Motor neuron (in vitro differentiated cells): ENCODE measurements around the gene CTRL. TPM values are rescaled to one million over a fixed set of nuclear protein-coding genes. Genes with fewer than 3 reads are reported as not detected.
A peak's percentile ranks its signal among the peaks of the same experiment; 100 is the strongest.

Source experiments
- ATAC-seq, 8 experiments: fragments of 200-7000 bp; cut with Tn5 transposase; replicated peaks in 6 of 8; 2 replicates each; pipeline ENCODE4 v1.8.0; 2021; ENCODE audit warnings: mild to moderate bottlenecking in 8 of 8, moderate library complexity in 8 of 8
- H3K27ac ChIP-seq, 2 donors: fragments of 250-450 bp; sonication (Bioruptor Pico); 2 replicates each; pipeline ENCODE4 v1.9.0; 2021; ENCODE audit warnings: antibody characterized with exemption in 2 of 2, mild to moderate bottlenecking in 2 of 2, moderate library complexity in 1 of 2
- H3K4me1 ChIP-seq, 2 donors: fragments of 250-450 bp; sonication (Bioruptor Pico); replicated peaks in 1 of 2; 2 replicates each; pipeline ENCODE4 v1.6.1; 2021; ENCODE audit warnings: antibody characterized with exemption in 2 of 2, mild to moderate bottlenecking in 2 of 2, moderate library complexity in 1 of 2
- H3K4me3 ChIP-seq, 5 donors: fragments of 250-450 bp; sonication (Bioruptor Pico); 2 replicates each; pipeline ENCODE4 v1.9.0; 2021; ENCODE audit warnings: antibody characterized with exemption in 5 of 5, mild to moderate bottlenecking in 5 of 5, moderate library complexity in 4 of 5
- WGBS, 10 experiments: fragments of 450-650 bp; shearing (Covaris generic); methylation state at CpG; one replicate each; pipeline ENCODE4 v1.0.0; 2022; 5-methylcytosine and 5-hydroxymethylcytosine counted together
- in situ Hi-C, 9 experiments: fragments of 400-800 bp; cut with MboI; loops; one replicate each; pipeline ENCODE4 v1.15.0; 2021; ENCODE audit warnings: low sequenced_read_pairs in 9 of 9, low pct_unique_long_range_greater_than_20kb in 2 of 9; ENCODE audit not compliant: unreplicated experiment in 9 of 9
- total RNA-seq, 8 experiments: library from RNA; unstranded; fragments of 300-600 nt; gene quantifications; 2 replicates each; pipeline versions ENCODE4 v1.2.3 to v1.2.4, GENCODE V29; 2022

CTRL gene
- total RNA-seq, 8 experiments from 2014 or later = 0.66 to 3.7 (median 2.3) TPM

DNA sequence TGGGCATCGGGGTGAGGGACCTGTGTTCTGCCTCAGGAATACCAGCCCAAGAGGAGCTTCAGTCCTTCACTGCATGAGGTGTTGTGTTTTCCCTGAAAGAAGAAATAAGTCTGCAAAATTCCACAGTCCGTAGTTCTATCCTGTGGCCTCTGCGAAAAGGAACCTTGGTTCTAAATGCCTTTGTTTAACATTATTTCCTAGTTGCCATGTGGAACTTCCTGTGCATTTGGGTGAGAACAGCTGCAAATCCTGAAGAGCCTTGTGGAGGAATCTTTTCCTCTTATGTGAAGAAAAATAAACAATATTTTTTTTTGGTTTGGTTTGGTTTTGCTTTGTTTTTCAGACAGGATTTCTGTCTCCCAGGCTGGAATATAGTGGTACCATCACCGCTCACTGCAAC is 28.8 kb downstream of the CTRL start:
- 89 to 100% (median 96%) methylated on average over 2 to 4 of the region's 4 CpGs; no CpG with 5 or more reads in 3 of the 10 experiments for WGBS, 10 experiments
- Histone ChIP-seq H3K27ac (no peak overlapping the region), H3K4me3 (no peak overlapping the region), H3K4me1 (no peaks in the 10 kb centered on the region)
- in situ Hi-C loops = no loop called here
- no peak for ATAC-seq

DNA sequence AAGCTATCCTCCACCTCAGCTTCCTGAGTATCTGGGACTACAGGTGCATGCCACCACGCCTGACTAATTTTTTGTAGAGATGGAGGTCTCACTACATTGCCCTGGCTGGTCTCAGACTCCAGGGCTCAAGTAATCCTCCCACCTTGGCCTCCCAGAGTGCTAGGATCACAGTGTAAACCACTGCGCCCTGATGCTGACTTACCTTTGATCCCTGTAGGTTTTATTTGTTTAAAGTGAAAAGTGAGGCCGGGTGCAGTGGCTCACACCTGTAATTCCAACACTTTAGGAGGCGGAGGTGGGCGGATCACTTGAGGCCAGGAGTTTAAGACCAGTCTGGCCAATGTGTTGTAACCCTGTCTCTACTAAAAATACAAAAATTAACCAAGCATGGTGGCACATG is 29.9 kb downstream of the CTRL start:
- no peak overlapping the region for H3K4me3 ChIP-seq
- in situ Hi-C loops = no loop called here
- 82 to 100% (median 98%) methylated on average over 1 to 4 of the region's 5 CpGs; no CpG with 5 or more reads in 2 of the 10 experiments for WGBS, 10 experiments
- peaks cover 0 to 2% of the 10 kb centered on the region in 2 donors for H3K4me1 ChIP-seq
- H3K27ac ChIP-seq = no peak overlapping the region
- ATAC-seq = no peak

DNA sequence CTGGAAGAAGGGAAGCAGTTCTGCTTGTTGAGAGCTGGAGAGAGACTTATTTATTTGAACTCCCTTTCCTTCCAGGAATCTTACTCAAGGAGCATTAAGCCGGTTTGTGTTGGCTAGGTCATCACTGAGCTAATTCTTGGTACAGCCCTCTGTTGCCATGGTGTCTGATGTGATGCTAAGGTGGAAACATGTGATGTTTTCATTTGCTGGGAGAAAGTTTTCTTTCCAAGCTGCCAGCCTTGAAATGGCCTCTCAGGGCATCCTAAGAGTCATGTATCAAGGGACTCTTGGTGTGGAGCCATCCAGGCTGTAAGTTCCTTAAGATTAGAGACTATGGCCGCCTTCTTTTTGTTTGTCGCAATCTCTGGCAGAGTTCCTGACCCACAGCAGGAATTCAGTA is 34.4 kb downstream of the CTRL start:
- in situ Hi-C loops = no loop called here
- Histone ChIP-seq H3K27ac (no peak overlapping the region), H3K4me1 (peaks cover 10 to 11% of the 10 kb centered on the region in 2 donors), H3K4me3 (no peak overlapping the region)
- ATAC-seq = peak in 5 of 8 experiments; percentile 4 to 58 (median 11)
- 46 to 100% (median 78%) methylated on average over 1 to 3 of the region's 3 CpGs; no CpG with 5 or more reads in 2 of the 10 experiments for WGBS, 10 experiments

DNA sequence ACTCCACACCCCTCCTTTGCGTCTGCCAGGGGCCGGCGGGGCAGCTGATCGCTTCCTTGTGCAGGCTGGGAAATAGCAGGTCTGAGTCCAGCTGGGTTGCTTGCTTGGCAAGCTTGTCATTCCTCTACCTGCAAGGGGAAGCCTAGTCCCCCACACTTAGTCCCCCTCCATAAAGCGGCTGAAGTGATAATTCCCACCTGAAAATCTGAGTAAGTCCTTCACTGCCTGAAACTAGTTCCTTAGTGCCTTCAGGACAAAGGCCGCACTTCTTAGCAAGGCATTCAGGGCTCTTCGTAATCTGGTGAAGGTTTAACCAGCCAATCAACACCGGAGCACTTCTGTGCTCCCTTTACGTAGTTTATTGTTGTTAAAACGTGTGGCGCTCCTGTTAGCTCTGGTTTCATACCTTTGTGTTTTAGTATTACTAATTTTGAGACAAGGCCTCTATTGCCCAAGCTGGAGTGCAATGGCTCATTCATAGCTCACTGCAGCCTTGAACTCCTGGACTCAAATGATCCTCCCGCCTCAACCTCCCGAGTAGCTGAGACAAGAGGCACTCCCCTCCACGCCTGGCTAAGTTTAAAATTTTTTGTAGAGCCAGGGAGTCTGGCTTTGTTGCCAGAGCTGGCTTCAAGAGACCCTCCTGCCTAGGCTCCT is 37.8 kb downstream of the CTRL start:
- Histone ChIP-seq H3K4me1 (peaks cover 10 to 13% of the 10 kb centered on the region in 2 donors), H3K27ac (peak overlapping the region; percentile 87 to 96), H3K4me3 (peak overlapping the region; percentile 81 to 98 (median 96))
- in situ Hi-C loops = no loop called here
- ATAC-seq = peak in 1 of 8 experiments; percentile 1
- WGBS, 10 experiments = 0 to 60% (median 27%) methylated on average over 1 to 10 of the region's 14 CpGs; no CpG with 5 or more reads in 2 of the 10 experiments

DNA sequence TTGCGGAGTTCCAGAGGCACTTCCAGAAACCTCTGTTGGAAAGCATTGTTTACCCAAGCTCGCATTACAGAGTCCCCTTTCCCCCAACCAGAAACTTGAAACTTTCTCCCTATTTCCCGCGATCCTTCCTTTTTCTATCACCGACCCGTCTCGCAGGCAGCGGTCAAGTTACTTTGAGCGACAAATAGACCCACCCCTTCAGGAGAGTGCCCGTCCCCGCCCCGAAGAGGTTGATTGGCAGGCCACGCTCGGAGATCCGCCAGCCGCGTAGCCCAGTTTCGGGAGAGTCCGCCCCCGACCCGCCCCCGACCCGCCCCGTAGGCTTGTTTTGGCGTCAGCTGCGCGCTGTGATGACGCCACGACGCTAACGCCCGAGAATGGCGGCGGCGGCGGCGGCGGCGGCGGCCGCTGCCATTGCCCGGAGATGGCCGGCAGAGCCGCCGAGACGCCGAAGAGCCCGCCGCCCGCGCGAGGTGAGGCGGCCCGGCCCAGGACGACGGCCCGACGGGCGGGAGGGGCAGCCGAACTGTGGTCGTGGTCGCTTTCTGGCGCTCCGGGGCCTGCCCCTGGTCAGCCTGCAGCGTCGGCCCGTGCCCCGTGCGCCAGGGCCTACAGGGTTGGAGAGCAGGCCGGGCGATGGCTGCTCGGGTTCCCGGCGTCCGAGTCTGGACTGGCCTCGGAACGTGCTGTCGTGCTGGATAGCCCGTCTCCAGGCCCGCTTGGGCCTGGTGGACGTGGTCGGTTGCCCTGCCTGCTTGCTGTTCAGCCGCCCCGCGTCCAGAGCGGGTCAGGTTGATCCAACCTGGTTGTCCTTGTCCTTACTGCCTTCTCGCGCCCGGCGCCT is 38.5 kb downstream of the CTRL start, which contains the start of gene PSKH1:
Gene PSKH1, plus strand, starts transcription at position 356 of the 844 bp plus-strand sequence. CDS start 15,496 bp downstream, outside the sequence.
- Histone ChIP-seq H3K4me1 (peaks cover 10 to 13% of the 10 kb centered on the region in 2 donors), H3K4me3 (peak within 1 kb of the TSS; percentile 81 to 98 (median 96)), H3K27ac (peak within 1 kb of the TSS; percentile 87 to 96)
- ATAC-seq = peak; percentile 87 to 99 (median 98)
- WGBS, 10 experiments = 0 to 6% (median 0%) methylated on average over 1 to 18 of the region's 90 CpGs; no CpG with 5 or more reads in 1 of the 10 experiments
- in situ Hi-C loops = no loop called here

DNA sequence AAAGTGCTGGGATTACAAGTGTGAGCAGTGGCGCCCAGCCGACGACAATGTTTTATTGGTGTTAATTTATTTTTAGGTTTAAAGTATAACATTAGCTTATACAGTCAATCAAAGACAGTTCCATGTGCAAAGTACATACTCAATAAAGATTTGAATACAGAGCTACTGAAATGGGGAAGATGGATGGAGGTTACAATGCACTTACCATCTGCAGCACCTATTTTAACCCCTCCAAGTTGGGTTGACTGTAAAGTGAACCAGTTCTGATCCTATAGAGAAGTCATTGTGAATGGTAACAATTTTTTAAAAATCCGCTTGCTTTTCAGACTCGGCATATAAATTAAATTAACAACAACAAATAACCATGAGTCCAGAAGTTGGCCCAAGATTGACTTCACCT is 39.3 kb downstream of the CTRL start:
- WGBS, 10 experiments = 0 to 76% (median 56%) methylated on average over 1 to 5 of the region's 5 CpGs; no CpG with 5 or more reads in 2 of the 10 experiments

DNA sequence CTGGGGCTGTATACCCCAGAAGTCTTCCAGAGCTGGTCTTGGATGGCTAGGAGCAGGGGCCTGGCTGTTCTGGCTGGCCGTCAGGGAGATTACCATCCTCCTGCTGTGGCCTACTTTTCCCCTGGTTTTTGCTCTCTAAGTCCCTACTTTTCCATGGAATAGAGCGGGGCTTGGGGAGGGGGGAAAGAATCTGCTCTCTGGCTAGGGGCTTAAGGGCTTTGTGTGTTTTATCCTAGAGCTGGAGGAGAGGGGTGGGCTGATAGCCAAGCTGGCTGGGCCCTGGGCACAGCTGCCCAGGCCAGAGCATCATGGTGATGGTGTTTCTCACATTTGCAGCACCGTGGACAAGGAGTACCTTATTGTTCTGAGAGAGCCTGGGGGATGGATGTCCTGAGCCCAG is 43.3 kb downstream of the CTRL start:
- peaks cover 4 to 8% of the 10 kb centered on the region in 2 donors for H3K4me1 ChIP-seq
- 30 to 90% (median 50%) methylated on average over 1 to 2 of the region's 3 CpGs; no CpG with 5 or more reads in 5 of the 10 experiments for WGBS, 10 experiments
- no peak for ATAC-seq
- in situ Hi-C loops = no loop called here
- no peak overlapping the region for H3K27ac ChIP-seq
- no peak overlapping the region for H3K4me3 ChIP-seq

More for the DNA sequence above, 39.3 kb downstream of the CTRL start:
- peak overlapping the region; percentile 81 to 98 (median 96) for H3K4me3 ChIP-seq
- peaks cover 10 to 11% of the 10 kb centered on the region in 2 donors for H3K4me1 ChIP-seq
- H3K27ac ChIP-seq = no peak overlapping the region
- in situ Hi-C loops = no loop called here
- no peak for ATAC-seq

DNA sequence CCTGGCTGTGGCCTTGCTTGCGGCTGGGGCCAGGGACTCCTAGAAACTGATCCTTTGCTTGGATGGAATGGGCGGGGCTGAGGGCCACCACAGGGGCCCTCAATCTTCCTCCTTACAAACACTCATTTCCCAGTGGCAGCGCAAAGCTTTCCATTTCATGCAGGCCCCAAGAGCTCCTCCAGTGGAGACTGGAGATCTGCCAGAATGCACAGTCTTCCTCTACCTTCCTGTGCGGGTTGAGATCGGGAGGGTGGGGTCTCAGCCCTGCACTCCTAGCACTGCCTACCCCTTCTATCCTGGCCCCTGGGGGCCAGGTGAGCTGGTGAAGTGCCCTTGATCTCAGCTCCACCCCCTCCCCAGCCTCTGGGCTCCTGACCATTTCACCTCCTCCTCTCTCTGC is 45.3 kb downstream of the CTRL start:
- no peak overlapping the region for H3K27ac ChIP-seq
- H3K4me3 ChIP-seq = no peak overlapping the region
- WGBS, 10 experiments = 100% methylated on average over 1 to 2 of the region's 5 CpGs; no CpG with 5 or more reads in 6 of the 10 experiments
- H3K4me1 ChIP-seq = peaks cover 2 to 6% of the 10 kb centered on the region in 2 donors
- ATAC-seq = no peak
- in situ Hi-C loops = no loop called here

DNA sequence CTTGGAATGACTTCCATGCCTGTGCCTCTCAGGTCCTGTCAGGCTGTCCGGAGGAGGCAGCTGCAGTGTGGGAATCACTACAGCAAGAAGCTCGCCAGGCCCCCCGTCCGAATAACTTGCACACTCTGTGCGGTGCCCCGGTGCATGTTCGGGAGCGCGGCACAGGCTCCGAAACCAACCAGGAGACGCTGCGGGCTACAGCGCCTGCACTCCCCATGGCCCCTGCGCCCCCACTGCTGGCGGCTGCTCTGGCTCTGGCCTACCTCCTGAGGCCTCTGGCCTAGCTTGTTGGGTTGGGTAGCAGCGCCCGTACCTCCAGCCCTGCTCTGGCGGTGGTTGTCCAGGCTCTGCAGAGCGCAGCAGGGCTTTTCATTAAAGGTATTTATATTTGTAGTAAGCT is 45.7 kb downstream of the CTRL start:
- ATAC-seq = no peak
- Histone ChIP-seq H3K27ac (no peak overlapping the region), H3K4me3 (no peak overlapping the region), H3K4me1 (peaks cover 2 to 6% of the 10 kb centered on the region in 2 donors)
- WGBS, 10 experiments = 82 to 92% (median 83%) methylated on average over 2 to 7 of the region's 19 CpGs; no CpG with 5 or more reads in 7 of the 10 experiments
- in situ Hi-C loops = no loop called here

DNA sequence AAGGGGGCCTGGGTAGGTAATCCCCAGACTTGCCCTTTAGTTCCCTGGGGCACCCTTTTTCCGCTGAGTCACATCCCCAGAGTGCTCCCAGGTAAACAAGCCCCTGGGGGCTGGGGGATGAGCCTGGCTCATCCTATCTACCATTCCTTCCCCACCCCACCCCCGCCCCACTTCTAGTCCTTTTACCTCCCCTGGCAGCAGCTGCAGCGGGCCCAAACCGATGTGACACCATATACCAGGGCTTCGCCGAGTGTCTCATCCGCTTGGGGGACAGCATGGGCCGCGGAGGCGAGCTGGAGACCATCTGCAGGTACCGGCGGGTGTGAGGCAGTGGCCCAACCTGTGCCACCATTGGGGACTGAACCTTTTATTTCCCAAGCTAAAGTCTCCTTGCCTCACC is 46.1 kb downstream of the CTRL start:
- H3K4me3 ChIP-seq = no peak overlapping the region
- no peak for ATAC-seq
- peaks cover 2 to 6% of the 10 kb centered on the region in 2 donors for H3K4me1 ChIP-seq
- WGBS, 10 experiments = no CpG with 5 or more reads among the region's 12 CpGs
- no peak overlapping the region for H3K27ac ChIP-seq
- in situ Hi-C loops = no loop called here

DNA sequence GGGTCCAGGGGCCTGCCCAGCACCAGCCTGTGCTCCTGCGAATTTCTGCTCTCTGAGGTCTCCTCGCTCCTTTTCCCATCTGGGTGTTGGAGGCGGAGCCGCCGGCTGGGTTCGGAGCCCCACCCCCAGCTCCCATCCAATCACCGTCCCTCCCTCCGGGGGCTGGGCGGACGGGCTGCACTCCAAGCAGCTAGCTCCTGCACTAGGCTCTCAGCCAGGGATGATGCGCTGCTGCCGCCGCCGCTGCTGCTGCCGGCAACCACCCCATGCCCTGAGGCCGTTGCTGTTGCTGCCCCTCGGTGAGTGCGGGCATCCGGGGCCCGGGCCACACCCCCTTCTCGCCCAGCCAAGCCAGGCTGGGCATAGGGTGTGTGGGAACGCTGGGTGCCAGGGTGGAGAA is 47.0 kb downstream of the CTRL start, which contains the start of gene NRN1L:
Gene NRN1L, plus strand, starts transcription at position 202 of the 400 bp plus-strand sequence. Its CDS starts 19 bp downstream, at position 221.
- WGBS, 10 experiments = 0 to 40% (median 8%) methylated on average over 1 to 10 of the region's 22 CpGs; no CpG with 5 or more reads in 5 of the 10 experiments
- Histone ChIP-seq H3K4me1 (peaks cover 2 to 6% of the 10 kb centered on the region in 2 donors), H3K27ac (no peak within 1 kb of the TSS), H3K4me3 (no peak within 1 kb of the TSS)
- in situ Hi-C loops = no loop called here
- peak; percentile 89 to 98 (median 94) for ATAC-seq

DNA sequence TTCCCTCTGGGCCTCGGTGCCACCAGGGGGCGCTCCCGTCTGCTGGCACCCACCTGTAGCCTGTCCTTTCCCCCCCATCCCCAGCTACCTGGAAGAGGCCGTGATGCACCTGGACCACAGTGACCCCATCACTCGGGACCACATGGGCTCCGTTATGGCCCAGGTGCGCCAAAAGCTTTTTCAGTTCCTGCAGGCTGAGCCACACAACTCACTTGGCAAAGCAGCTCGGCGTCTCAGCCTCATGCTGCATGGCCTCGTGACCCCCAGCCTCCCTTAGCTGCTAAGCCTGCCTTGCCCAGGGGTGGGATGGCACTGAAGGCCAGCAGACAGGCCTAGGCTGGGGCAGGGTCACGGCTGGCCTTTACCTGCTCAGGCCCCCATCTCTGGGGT is 47.8 kb downstream of the CTRL start:
- in situ Hi-C loops = no loop called here
- Histone ChIP-seq H3K4me3 (no peak overlapping the region), H3K27ac (no peak overlapping the region), H3K4me1 (peaks cover 2 to 6% of the 10 kb centered on the region in 2 donors)
- ATAC-seq = peak; percentile 28 to 62 (median 44)
- 40 to 100% (median 91%) methylated on average over 1 to 8 of the region's 11 CpGs; no CpG with 5 or more reads in 6 of the 10 experiments for WGBS, 10 experiments
